HEK293T (cell line): ENCODE measurements around the gene GET3.

ENCODE experiments used
- BHLHE40 ChIP-seq: fragments of 450-650 bp; IDR thresholded peaks from 2 replicates; pipeline ENCODE4 v1.6.1; 2016; ENCODE audit warnings: mild to moderate bottlenecking, moderate library complexity, borderline replicate concordance
- CTBP1 ChIP-seq: fragments of 450-650 bp; IDR thresholded peaks from 2 replicates; pipeline ENCODE4 v1.6.1; 2016; ENCODE audit warnings: borderline replicate concordance
- ELF4 ChIP-seq: fragments of 450-650 bp; IDR thresholded peaks from 2 replicates; pipeline ENCODE4 v1.6.1; 2017; ENCODE audit warnings: antibody characterized with exemption
- FOXA1 ChIP-seq: fragments of 450-650 bp; IDR thresholded peaks from 2 replicates; pipeline ENCODE4 v1.6.1; 2016; ENCODE audit warnings: mild to moderate bottlenecking
- FOXK2 ChIP-seq: fragments of 450-650 bp; IDR thresholded peaks from 2 replicates; pipeline ENCODE4 v1.6.1; 2016; ENCODE audit warnings: mild to moderate bottlenecking
- FOXM1 ChIP-seq: fragments of 450-650 bp; IDR thresholded peaks from 2 replicates; pipeline ENCODE4 v1.6.1; 2017; ENCODE audit warnings: mild to moderate bottlenecking, borderline replicate concordance
- NFRKB ChIP-seq: fragments of 450-650 bp; IDR thresholded peaks from 2 replicates; pipeline ENCODE4 v1.6.1; 2016; ENCODE audit warnings: mild to moderate bottlenecking, moderate library complexity
- SP1 ChIP-seq: fragments of 450-650 bp; IDR thresholded peaks from 2 replicates; pipeline ENCODE4 v1.6.1; 2017
- SUZ12 ChIP-seq: fragments of 450-650 bp; IDR thresholded peaks from 2 replicates; pipeline ENCODE4 v1.6.1; 2016; ENCODE audit warnings: mild to moderate bottlenecking

DNA sequence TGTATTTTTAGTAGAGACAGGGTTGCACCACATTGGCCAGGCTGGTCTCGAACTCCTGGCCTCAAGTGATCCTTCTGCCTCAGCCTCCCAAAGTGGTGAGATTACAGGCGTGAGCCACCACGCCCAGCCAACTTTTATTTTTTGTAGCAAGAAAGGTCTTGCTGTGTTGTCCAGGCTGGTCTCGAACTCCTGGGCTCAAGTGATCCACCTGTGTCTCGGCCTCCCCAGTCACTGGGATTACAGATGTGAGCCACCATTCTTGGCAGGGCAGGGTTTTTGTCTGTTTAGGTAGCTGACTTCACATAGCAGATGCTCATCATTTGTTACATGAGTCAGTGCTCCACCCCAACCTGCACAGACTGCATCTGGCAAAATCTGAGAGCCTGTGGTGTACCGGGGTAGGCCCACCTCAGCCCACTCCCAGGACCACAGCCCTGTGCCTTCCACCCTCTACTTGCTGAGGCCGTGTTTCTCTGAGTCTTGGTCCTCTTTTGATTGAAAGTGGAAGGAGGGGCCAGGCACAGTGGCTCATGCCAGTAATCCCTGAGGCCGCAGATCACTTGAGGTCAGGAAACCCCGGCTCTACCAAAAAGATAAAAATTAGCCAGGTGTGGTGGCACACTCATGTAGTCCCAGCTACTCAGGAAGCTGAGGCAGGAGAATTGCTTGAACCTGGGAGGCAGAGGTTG is 9.4 kb upstream of the GET3 start:
- no peak for TF ChIP-seq BHLHE40
- TF ChIP-seq FOXK2, result no peak
- TF ChIP-seq NFRKB, result no peak
- TF ChIP-seq SP1, result no peak
- no peak for TF ChIP-seq FOXA1
- no peak for TF ChIP-seq ELF4
- TF ChIP-seq CTBP1, result no peak
- TF ChIP-seq SUZ12, result no peak
- TF ChIP-seq FOXM1, result no peak
